Neural cell (in vitro differentiated cells): ENCODE data around the gene CDC20. TPM values are rescaled to one million over a fixed set of nuclear protein-coding genes. Genes with fewer than 3 reads are reported as not detected.

Experiments
- H2AFZ ChIP-seq: fragments of 200-600, 300-800 bp; sonication (generic), shearing (Covaris generic); 2 replicates; pipeline ENCODE4 v1.6.0; 2014; ENCODE audit warnings: low read depth, mild to moderate bottlenecking, antibody characterized with exemption, low read length, moderate library complexity
- H3F3A ChIP-seq: fragments of 200-600 bp; shearing (Covaris generic); 2 replicates; pipeline ENCODE4 v1.6.1; 2016; ENCODE audit warnings: mild to moderate bottlenecking, moderate library complexity, mixed read lengths, antibody characterized with exemption, low read length; ENCODE audit not compliant: insufficient read depth, poor library complexity, severe bottlenecking
- H3K27ac ChIP-seq: fragments of 200-600, 300-800 bp; sonication (generic), shearing (Covaris generic); 2 replicates; pipeline ENCODE4 v1.5.1; 2014; ENCODE audit warnings: mild to moderate bottlenecking, low read length, moderate library complexity
- H3K27me3 ChIP-seq: fragments of 300-800, 200-600 bp; sonication (generic), shearing (Covaris generic); 2 replicates; pipeline ENCODE4 v1.6.0; 2014; ENCODE audit warnings: mild to moderate bottlenecking, low read depth, low read length, moderate library complexity; ENCODE audit not compliant: insufficient read depth
- H3K36me3 ChIP-seq: fragments of 300-800, 200-600 bp; sonication (generic), shearing (Covaris generic); 2 replicates; pipeline ENCODE4 v1.5.1; 2014; ENCODE audit warnings: mild to moderate bottlenecking, antibody characterized with exemption, low read length, moderate library complexity; ENCODE audit not compliant: insufficient read depth
- H3K4me2 ChIP-seq: fragments of 300-800, 200-600 bp; sonication (generic), shearing (Covaris generic); 2 replicates; pipeline ENCODE4 v1.6.0; 2014; ENCODE audit warnings: mild to moderate bottlenecking, low read length
- H3K4me3 ChIP-seq: fragments of 300-800, 200-600 bp; sonication (generic), shearing (Covaris generic); 2 replicates; pipeline ENCODE4 v1.5.1; 2014; ENCODE audit warnings: mild to moderate bottlenecking, low read length, moderate library complexity
- H3K79me2 ChIP-seq: fragments of 200-600 bp; shearing (Covaris generic); replicated peaks from 2 replicates; pipeline ENCODE4 v1.6.0; 2014; ENCODE audit warnings: mild to moderate bottlenecking, low read length, moderate library complexity; ENCODE audit not compliant: insufficient read depth
- H3K9ac ChIP-seq: fragments of 300-800, 200-600 bp; sonication (generic), shearing (Covaris generic); 2 replicates; pipeline ENCODE4 v1.6.1; 2016; ENCODE audit warnings: mild to moderate bottlenecking, low read length, mixed read lengths
- H3K9me2 ChIP-seq: fragments of 200-600 bp; shearing (Covaris generic); 2 replicates; pipeline ENCODE4 v1.6.1; 2016; ENCODE audit warnings: mild to moderate bottlenecking, low read length, mixed read lengths; ENCODE audit not compliant: insufficient read depth
- H3K9me3 ChIP-seq: fragments of 200-600, 300-800 bp; sonication (generic), shearing (Covaris generic); 2 replicates; pipeline ENCODE4 v1.6.1; 2016; ENCODE audit warnings: mild to moderate bottlenecking, mixed run types, low read length, moderate library complexity, mixed read lengths
- H4K20me1 ChIP-seq: fragments of 200-600 bp; shearing (Covaris generic); 2 replicates; pipeline ENCODE4 v1.6.1; 2016; ENCODE audit warnings: mild to moderate bottlenecking, mixed run types; ENCODE audit not compliant: insufficient read depth
- CTCF ChIP-seq: fragments of 450-650 bp; IDR thresholded peaks from 2 replicates; pipeline ENCODE4 v1.5.1; 2014; ENCODE audit warnings: antibody characterized with exemption, mild to moderate bottlenecking, moderate library complexity; ENCODE audit not compliant: poor library complexity, severe bottlenecking
- EP300 ChIP-seq: fragments of 450-650 bp; conservative IDR thresholded peaks from 2 replicates; pipeline ENCODE4 v1.6.1; 2014; ENCODE audit warnings: antibody characterized with exemption, mild to moderate bottlenecking, moderate library complexity; ENCODE audit not compliant: poor library complexity, severe bottlenecking
- EZH2 ChIP-seq: fragments of 200-600, 300-800 bp; shearing (Covaris generic), sonication (generic); IDR thresholded peaks from 2 replicates; pipeline ENCODE4 v1.6.1; 2014; ENCODE audit warnings: antibody characterized with exemption, low read length, borderline replicate concordance, mild to moderate bottlenecking; ENCODE audit not compliant: insufficient read depth, poor library complexity, severe bottlenecking
- MXI1 ChIP-seq: fragments of 450-650 bp; conservative IDR thresholded peaks from 2 replicates; pipeline ENCODE4 v1.6.1; 2014; ENCODE audit warnings: antibody characterized with exemption, mild to moderate bottlenecking; ENCODE audit not compliant: poor library complexity, severe bottlenecking
- POLR2AphosphoS5 ChIP-seq: IDR thresholded peaks from 2 replicates; pipeline ENCODE4 v1.6.1; 2012
- RAD21 ChIP-seq: fragments of 450-650 bp; conservative IDR thresholded peaks from 2 replicates; pipeline ENCODE4 v1.6.1; 2014; ENCODE audit warnings: antibody characterized with exemption, mild to moderate bottlenecking, moderate library complexity
- REST ChIP-seq: IDR thresholded peaks from 2 replicates; pipeline ENCODE4 v1.6.1; 2012; ENCODE audit warnings: borderline replicate concordance
- SMC3 ChIP-seq: fragments of 450-650 bp; conservative IDR thresholded peaks from 2 replicates; pipeline ENCODE4 v1.6.1; 2014; ENCODE audit warnings: antibody characterized with exemption, mild to moderate bottlenecking, moderate library complexity; ENCODE audit not compliant: poor library complexity
- TAF1 ChIP-seq: IDR thresholded peaks from 2 replicates; pipeline ENCODE4 v1.6.1; 2012; ENCODE audit warnings: low read depth
- polyA plus RNA-seq: library from polyadenylated mRNA; depleted of rRNA; stranded (reverse); fragments of >200 nt; gene quantifications from 2 replicates; pipeline ENCODE4 v1.2.3, GENCODE V29; 2014

Gene CDC20
- polyA plus RNA-seq, 1 donor from 2014 or later, result 2.8 TPM

GRCh38 chr1:43350976-43351375, 7.8 kb upstream of the CDC20 start:
- peaks cover 11% of the 10 kb centered on the region for H3K27me3 ChIP-seq
- H3K9me3 ChIP-seq, result no peaks in the 10 kb centered on the region
- H3K36me3 ChIP-seq, result no peaks in the 10 kb centered on the region
- no peaks in the 10 kb centered on the region for H3K9me2 ChIP-seq
- H4K20me1 ChIP-seq, result no peaks in the 10 kb centered on the region
- H3K9ac ChIP-seq, result no peak overlapping the region
- H3F3A ChIP-seq, result no peaks in the 10 kb centered on the region
- no peak overlapping the region for H2AFZ ChIP-seq
- H3K4me3 ChIP-seq, result no peak overlapping the region
- H3K27ac ChIP-seq, result no peak overlapping the region
- no peaks in the 10 kb centered on the region for H3K79me2 ChIP-seq
- no peak overlapping the region for H3K4me2 ChIP-seq
- TF ChIP-seq EZH2 (no peak), SMC3 (no peak), EP300 (no peak), RAD21 (no peak), TAF1 (no peak), REST (no peak), CTCF (no peak), POLR2AphosphoS5 (no peak)

GRCh38 chr1:43351421-43352350, 7.1 kb upstream of the CDC20 start:
- TF ChIP-seq SMC3, result no peak
- TF ChIP-seq REST, result no peak
- no peak for TF ChIP-seq MXI1
- TF ChIP-seq RAD21, result no peak
- TF ChIP-seq EP300, result no peak
- TF ChIP-seq EZH2, result no peak
- TF ChIP-seq POLR2AphosphoS5, result no peak
- no peak for TF ChIP-seq TAF1
- TF ChIP-seq CTCF, result no peak

More at GRCh38 chr1:43351421-43352350, 7.1 kb upstream of the CDC20 start:
- no peaks in the 10 kb centered on the region for H3F3A ChIP-seq
- no peak overlapping the region for H3K9ac ChIP-seq
- H3K79me2 ChIP-seq, result no peaks in the 10 kb centered on the region
- H3K27ac ChIP-seq, result no peak overlapping the region
- H3K27me3 ChIP-seq, result peaks cover 11% of the 10 kb centered on the region
- no peaks in the 10 kb centered on the region for H3K9me3 ChIP-seq
- H4K20me1 ChIP-seq, result no peaks in the 10 kb centered on the region
- H2AFZ ChIP-seq, result no peak overlapping the region
- H3K4me3 ChIP-seq, result no peak overlapping the region
- no peaks in the 10 kb centered on the region for H3K36me3 ChIP-seq
- no peak overlapping the region for H3K4me2 ChIP-seq
- H3K9me2 ChIP-seq, result no peaks in the 10 kb centered on the region
